HepG2 (cell line): ENCODE results near the gene NFKBIA. TPM values are rescaled to one million over a fixed set of nuclear protein-coding genes. Genes with fewer than 3 reads are reported as not detected.

Experiments
- CCDC6 ChIP-seq: sonication (generic); formaldehyde crosslinking; IDR thresholded peaks from 2 replicates; pipeline ENCODE4 v1.8.1; 2022; ENCODE audit warnings: mild to moderate bottlenecking, missing genetic modification reagents, moderate library complexity
- EEA1 ChIP-seq: sonication (generic); formaldehyde crosslinking; IDR thresholded peaks from 2 replicates; pipeline ENCODE4 v1.5.1; 2020; ENCODE audit warnings: mild to moderate bottlenecking, missing genetic modification reagents, borderline replicate concordance
- HES4 ChIP-seq: sonication (generic); formaldehyde crosslinking; IDR thresholded peaks from 2 replicates; pipeline ENCODE4 v1.9.0; 2021; ENCODE audit warnings: mild to moderate bottlenecking, missing genetic modification reagents, borderline replicate concordance
- HNRNPL ChIP-seq: fragments of 200-400 bp; formaldehyde crosslinking; IDR thresholded peaks from 2 replicates; pipeline ENCODE4 v1.6.1; 2017; ENCODE audit warnings: mild to moderate bottlenecking, low read depth, low read length
- NAIF1 ChIP-seq: sonication (generic); formaldehyde crosslinking; IDR thresholded peaks from 2 replicates; pipeline ENCODE4 v1.5.0; 2020; ENCODE audit warnings: mild to moderate bottlenecking, missing genetic modification reagents, borderline replicate concordance
- NFATC3 ChIP-seq: sonication (generic); formaldehyde crosslinking; IDR thresholded peaks from 2 replicates; pipeline ENCODE4 v1.5.1; 2020; ENCODE audit warnings: mild to moderate bottlenecking, missing genetic modification reagents
- NRL ChIP-seq: sonication (generic); formaldehyde crosslinking; IDR thresholded peaks from 2 replicates; pipeline ENCODE4 v1.5.0; 2020; ENCODE audit warnings: missing genetic modification reagents, mild to moderate bottlenecking, moderate library complexity, borderline replicate concordance
- SMAD1 ChIP-seq: sonication (generic); formaldehyde crosslinking; IDR thresholded peaks from 2 replicates; pipeline ENCODE4 v1.4.0; 2020; ENCODE audit warnings: missing genetic modification reagents, low read depth, mild to moderate bottlenecking, borderline replicate concordance
- SP5 ChIP-seq: IDR thresholded peaks from 2 replicates; pipeline ENCODE4 v1.6.1; 2016; ENCODE audit warnings: low read depth, borderline replicate concordance
- ZBTB7B ChIP-seq: sonication (generic); formaldehyde crosslinking; IDR thresholded peaks from 2 replicates; pipeline ENCODE4 v1.4.0; 2020; ENCODE audit warnings: missing genetic modification reagents
- polyA plus RNA-seq, 8 experiments: library from polyadenylated mRNA; depleted of rRNA in 3 of 8; stranded (reverse) in 7 of 8; unstranded in 1 of 8; fragments of >200 nt; fragmentation: Illumina TruSeq in 4 of 8; extraction: Trizol in 4 of 8; gene quantifications; 2 replicates each; pipeline versions ENCODE4 v1.2.1 to v1.2.3, GENCODE V29; 2011 to 2016; ENCODE audit warnings: low read depth in 4 of 8, missing spikeins in 1 of 8, mixed read lengths in 1 of 8; ENCODE audit not compliant: insufficient read depth in 1 of 8
- total RNA-seq, 5 experiments: library from RNA; depleted of rRNA; stranded (reverse); fragments of >200 nt; fragmentation: Illumina TruSeq; extraction: Trizol; gene quantifications; 2 replicates each; pipeline ENCODE4 v1.2.3, GENCODE V29; 2016; ENCODE audit warnings: low read depth in 1 of 5
- TF ChIP-seq, protein P1 (sequence below): sonication (generic); formaldehyde crosslinking; IDR thresholded peaks from 2 replicates; pipeline ENCODE4 v1.5.0; 2020; ENCODE audit warnings: missing genetic modification reagents, mild to moderate bottlenecking, borderline replicate concordance
- TF ChIP-seq, protein P2 (sequence below), 2 experiments: sonication (generic) in 1 of 2; formaldehyde crosslinking in 1 of 2; IDR thresholded peaks; 2 replicates each; pipeline versions ENCODE4 v1.5.1 to v1.6.1; 2011 to 2020; ENCODE audit warnings: borderline replicate concordance in 1 of 2, low read depth in 1 of 2, low read length in 1 of 2, mild to moderate bottlenecking in 1 of 2, missing genetic modification reagents in 1 of 2, moderate library complexity in 1 of 2
- TF ChIP-seq, protein P3 (sequence below): sonication (generic); formaldehyde crosslinking; IDR thresholded peaks from 2 replicates; pipeline ENCODE4 v1.4.0; 2020; ENCODE audit warnings: missing genetic modification reagents

NFKBIA gene
- total and polyA plus RNA-seq, 2 of the 13 experiments (the other 11 are each of a cell fraction or from before 2014, with no cell fraction given): 197 to 319 TPM

DNA sequence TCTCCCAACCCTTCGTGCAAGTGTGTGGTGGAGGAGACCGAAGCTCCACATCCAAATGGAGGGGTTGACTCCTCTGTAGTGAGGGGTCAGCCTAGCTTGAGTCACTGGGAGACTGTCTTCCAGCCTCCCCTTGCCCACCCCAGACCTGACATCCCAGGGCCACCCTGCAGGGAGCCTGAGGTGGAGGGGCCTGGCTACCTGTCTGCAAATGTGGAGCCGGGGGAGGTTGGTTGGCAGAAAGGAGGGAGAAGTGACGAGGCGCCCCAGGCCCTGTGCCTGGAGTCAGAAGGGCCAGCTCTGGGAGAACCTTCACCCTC, 37.5 kb downstream of the NFKBIA start (continued):
- TF ChIP-seq, protein P1, sequence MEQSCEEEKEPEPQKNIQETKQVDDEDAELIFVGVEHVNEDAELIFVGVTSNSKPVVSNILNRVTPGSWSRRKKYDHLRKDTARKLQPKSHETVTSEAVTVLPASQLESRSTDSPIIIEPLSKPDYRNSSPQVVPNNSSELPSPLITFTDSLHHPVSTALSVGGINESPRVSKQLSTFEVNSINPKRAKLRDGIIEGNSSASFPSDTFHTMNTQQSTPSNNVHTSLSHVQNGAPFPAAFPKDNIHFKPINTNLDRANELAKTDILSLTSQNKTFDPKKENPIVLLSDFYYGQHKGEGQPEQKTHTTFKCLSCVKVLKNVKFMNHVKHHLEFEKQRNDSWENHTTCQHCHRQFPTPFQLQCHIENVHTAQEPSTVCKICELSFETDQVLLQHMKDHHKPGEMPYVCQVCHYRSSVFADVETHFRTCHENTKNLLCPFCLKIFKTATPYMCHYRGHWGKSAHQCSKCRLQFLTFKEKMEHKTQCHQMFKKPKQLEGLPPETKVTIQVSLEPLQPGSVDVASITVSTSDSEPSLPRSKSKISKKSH: peak; percentile 21; the same call in 1 of the 2 replicates
- TF ChIP-seq ZBTB7B: no peak
- TF ChIP-seq CCDC6 (CRISPR knock-in tag): no peak
- TF ChIP-seq SP5 (CRISPR knock-in tag): 0 out of 2 replicates have a peak, but pooled peaks have one; percentile 13
- no peak for TF ChIP-seq NAIF1 (CRISPR knock-in tag)
- TF ChIP-seq SMAD1 (CRISPR knock-in tag): no peak
- TF ChIP-seq HNRNPL: peak; percentile 53; the same call in 1 of the 2 replicates
- TF ChIP-seq, protein P2, sequence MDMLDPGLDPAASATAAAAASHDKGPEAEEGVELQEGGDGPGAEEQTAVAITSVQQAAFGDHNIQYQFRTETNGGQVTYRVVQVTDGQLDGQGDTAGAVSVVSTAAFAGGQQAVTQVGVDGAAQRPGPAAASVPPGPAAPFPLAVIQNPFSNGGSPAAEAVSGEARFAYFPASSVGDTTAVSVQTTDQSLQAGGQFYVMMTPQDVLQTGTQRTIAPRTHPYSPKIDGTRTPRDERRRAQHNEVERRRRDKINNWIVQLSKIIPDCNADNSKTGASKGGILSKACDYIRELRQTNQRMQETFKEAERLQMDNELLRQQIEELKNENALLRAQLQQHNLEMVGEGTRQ (IDR thresholded peaks at IDR 0.05; ENCODE audit: low read depth, low read length): peak; percentile 8; the same call in 1 of the 2 replicates
- TF ChIP-seq, protein P2 (CRISPR knock-in tag; IDR thresholded peaks at IDR 0.05; ENCODE audit: borderline replicate concordance): no peak
- TF ChIP-seq EEA1 (CRISPR knock-in tag): 0 out of 2 replicates have a peak, but pooled peaks have one; percentile 67
- TF ChIP-seq, protein P3, sequence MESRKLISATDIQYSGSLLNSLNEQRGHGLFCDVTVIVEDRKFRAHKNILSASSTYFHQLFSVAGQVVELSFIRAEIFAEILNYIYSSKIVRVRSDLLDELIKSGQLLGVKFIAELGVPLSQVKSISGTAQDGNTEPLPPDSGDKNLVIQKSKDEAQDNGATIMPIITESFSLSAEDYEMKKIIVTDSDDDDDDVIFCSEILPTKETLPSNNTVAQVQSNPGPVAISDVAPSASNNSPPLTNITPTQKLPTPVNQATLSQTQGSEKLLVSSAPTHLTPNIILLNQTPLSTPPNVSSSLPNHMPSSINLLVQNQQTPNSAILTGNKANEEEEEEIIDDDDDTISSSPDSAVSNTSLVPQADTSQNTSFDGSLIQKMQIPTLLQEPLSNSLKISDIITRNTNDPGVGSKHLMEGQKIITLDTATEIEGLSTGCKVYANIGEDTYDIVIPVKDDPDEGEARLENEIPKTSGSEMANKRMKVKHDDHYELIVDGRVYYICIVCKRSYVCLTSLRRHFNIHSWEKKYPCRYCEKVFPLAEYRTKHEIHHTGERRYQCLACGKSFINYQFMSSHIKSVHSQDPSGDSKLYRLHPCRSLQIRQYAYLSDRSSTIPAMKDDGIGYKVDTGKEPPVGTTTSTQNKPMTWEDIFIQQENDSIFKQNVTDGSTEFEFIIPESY (CRISPR knock-in tag): 0 out of 2 replicates have a peak, but pooled peaks have one; percentile 10
- TF ChIP-seq NRL (CRISPR knock-in tag): 0 out of 2 replicates have a peak, but pooled peaks have one; percentile 70
- peak; percentile 32; the same call in 1 of the 2 replicates for TF ChIP-seq HES4 (CRISPR knock-in tag)
- TF ChIP-seq NFATC3 (CRISPR knock-in tag): no peak
